HTR-8/SVneo (cell line): ENCODE measurements around the gene EBPL.
"Not testable (repeated sequence)": the region's sequence is repeated elsewhere in the genome, so short reads cannot be mapped to it uniquely, and the experiment has no call there.

ENCODE experiments used
- DNase-seq: peaks from one replicate; pipeline ENCODE4 v3.0.0; 2011; ENCODE audit warnings: low spot score, mixed read lengths; ENCODE audit not compliant: insufficient read length
- FAIRE-seq: peaks from 2 replicates; lab custom pipeline; 2011; peaks lifted over from hg19 to GRCh38; lab: Jason Lieb, UNC

Gene EBPL

GRCh38 chr13:49690995-49691784, at the start of gene EBPL:
TSS of gene EBPL (minus strand) at chr13:49691486. CDS start at chr13:49691424, 62 bp downstream.
- FAIRE-seq, result peak; percentile 81

GRCh38 chr13:49740870-49741269, 49.6 kb upstream of the EBPL start:
- DNase-seq (no peak), FAIRE-seq (no peak)

More at GRCh38 chr13:49690995-49691784, at the start of gene EBPL:
- DNase-seq, result peak; percentile 83

GRCh38 chr13:49739498-49740187, 48.4 kb upstream of the EBPL start:
- FAIRE-seq, result no peak

GRCh38 chr13:49733181-49733951, 42.1 kb upstream of the EBPL start:
- no peak for DNase-seq
- FAIRE-seq, result no peak

More at GRCh38 chr13:49739498-49740187, 48.4 kb upstream of the EBPL start:
- DNase-seq, result no peak

- FAIRE-seq (no peak), DNase-seq (no peak)
Observed at GRCh38 chr13:49731766-49732165, 40.5 kb upstream of the EBPL start.

GRCh38 chr13:49716615-49717014, 25.3 kb upstream of the EBPL start:
- FAIRE-seq (no peak), DNase-seq (no peak)

- DNase-seq (no peak), FAIRE-seq (no peak)
Observed at GRCh38 chr13:49714757-49715156, 23.5 kb upstream of the EBPL start.

- DNase-seq, result no peak
- no peak for FAIRE-seq
Observed at GRCh38 chr13:49711218-49711863, 20.1 kb upstream of the EBPL start.

- DNase-seq, FAIRE-seq: not testable (repeated sequence)
Observed at GRCh38 chr13:49704264-49704663, 13.0 kb upstream of the EBPL start.

- FAIRE-seq (no peak), DNase-seq (no peak)
Observed at GRCh38 chr13:49701491-49701890, 10.2 kb upstream of the EBPL start.

- FAIRE-seq (no peak), DNase-seq (no peak)
Observed at GRCh38 chr13:49697468-49697867, 6.2 kb upstream of the EBPL start.

GRCh38 chr13:49694446-49694845, 3.2 kb upstream of the EBPL start:
- DNase-seq (no peak), FAIRE-seq (no peak)

GRCh38 chr13:49693877-49694276, 2.6 kb upstream of the EBPL start:
- FAIRE-seq (no peak), DNase-seq (no peak)

- FAIRE-seq (no peak), DNase-seq (no peak)
Observed at GRCh38 chr13:49693191-49693733, 2.0 kb upstream of the EBPL start.

- FAIRE-seq, result no peak
- no peak for DNase-seq
Observed at GRCh38 chr13:49690133-49690994, 922 bp downstream of the EBPL start.

GRCh38 chr13:49683489-49683888, 7.8 kb downstream of the EBPL start:
- DNase-seq, result no peak

GRCh38 chr13:49681842-49682435, 9.3 kb downstream of the EBPL start:
- DNase-seq (no peak), FAIRE-seq (no peak)

More at GRCh38 chr13:49683489-49683888, 7.8 kb downstream of the EBPL start:
- FAIRE-seq, result no peak

- no peak for DNase-seq
Observed at GRCh38 chr13:49679246-49679645, 12.0 kb downstream of the EBPL start.

More at GRCh38 chr13:49679246-49679645, 12.0 kb downstream of the EBPL start:
- FAIRE-seq, result no peak
